ENCODE results near the gene PPP1R2C.

PPP1R2C gene

DNA sequence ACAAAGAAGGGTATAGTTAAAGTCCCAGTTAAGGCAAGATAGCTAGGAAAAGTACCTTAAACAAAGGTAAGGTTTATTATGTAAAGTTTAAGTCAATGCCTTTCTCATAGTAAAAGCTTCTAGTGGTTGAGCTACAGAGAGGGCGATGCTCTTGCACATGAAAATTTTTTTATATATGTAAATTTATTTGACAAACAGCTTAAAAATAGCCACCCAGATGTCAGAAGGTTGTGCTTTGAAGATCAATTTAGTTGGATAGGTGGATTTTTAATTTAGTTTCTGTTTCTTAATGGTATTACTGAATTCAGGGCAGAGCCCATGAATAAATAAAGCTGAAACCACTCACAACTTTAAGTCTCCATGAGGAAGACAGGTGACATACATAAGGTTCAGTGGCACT, 29.4 kb upstream of the PPP1R2C start:
- no peaks in the 10 kb centered on the region for H3K27me3 ChIP-seq (ENCODE audit: insufficient read depth, insufficient read length)
- DNase-seq (ENCODE audit: low read depth, low spot score), result no peak
- peaks cover 2% of the 10 kb centered on the region for H3K4me1 ChIP-seq (ENCODE audit: insufficient read depth, insufficient read length)
- H3K4me3 ChIP-seq (ENCODE audit: insufficient read length, low read depth), result no peak overlapping the region
- H3K9ac ChIP-seq (ENCODE audit: insufficient read length, low read depth), result no peak overlapping the region
- TF ChIP-seq YY1 (IDR thresholded peaks at IDR 0.05; ENCODE audit: insufficient read depth, insufficient read length) (no peak), ZNF274 (IDR thresholded peaks at IDR 0.05; ENCODE audit: low read depth, low read length) (no peak), SUZ12 (IDR thresholded peaks at IDR 0.05; ENCODE audit: extremely low read depth, insufficient read depth, insufficient read length) (no peak)
- no peaks in the 10 kb centered on the region for H3K36me3 ChIP-seq (ENCODE audit: insufficient read depth, insufficient read length, low read length)
- H3K9me3 ChIP-seq (ENCODE audit: insufficient read depth, low read length), result no peaks in the 10 kb centered on the region

DNA sequence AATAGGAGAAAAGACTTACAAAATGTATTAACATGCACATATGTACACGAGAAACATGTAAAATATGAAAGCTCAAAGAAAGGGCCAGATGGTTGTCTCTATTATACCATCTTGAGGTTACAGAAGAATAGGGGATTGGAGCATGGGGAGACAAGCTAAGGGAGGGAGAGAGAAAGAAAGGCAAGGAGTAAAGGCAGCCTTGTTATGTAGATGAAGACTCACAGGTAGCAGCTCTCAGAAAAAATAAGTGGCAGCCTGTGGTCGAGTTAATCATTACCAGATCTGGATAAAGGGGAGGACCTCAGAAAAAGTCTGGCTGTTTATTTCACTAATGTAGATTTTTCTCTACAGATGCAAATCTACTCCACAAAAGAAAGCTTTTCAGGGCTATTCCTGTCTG, 26.6 kb upstream of the PPP1R2C start:
- peak; percentile 58 for DNase-seq (ENCODE audit: low read depth, low spot score)
- Histone ChIP-seq H3K27me3 (ENCODE audit: insufficient read depth, insufficient read length) (no peaks in the 10 kb centered on the region), H3K36me3 (ENCODE audit: insufficient read depth, insufficient read length, low read length) (no peaks in the 10 kb centered on the region), H3K4me3 (ENCODE audit: insufficient read length, low read depth) (no peak overlapping the region), H3K9me3 (ENCODE audit: insufficient read depth, low read length) (no peaks in the 10 kb centered on the region), H3K9ac (ENCODE audit: insufficient read length, low read depth) (no peak overlapping the region), H3K4me1 (ENCODE audit: insufficient read depth, insufficient read length) (peaks cover 2% of the 10 kb centered on the region)
- TF ChIP-seq ZNF274 (IDR thresholded peaks at IDR 0.05; ENCODE audit: low read depth, low read length), result no peak
- TF ChIP-seq SUZ12 (IDR thresholded peaks at IDR 0.05; ENCODE audit: extremely low read depth, insufficient read depth, insufficient read length), result no peak
- no peak for TF ChIP-seq YY1 (IDR thresholded peaks at IDR 0.05; ENCODE audit: insufficient read depth, insufficient read length)

DNA sequence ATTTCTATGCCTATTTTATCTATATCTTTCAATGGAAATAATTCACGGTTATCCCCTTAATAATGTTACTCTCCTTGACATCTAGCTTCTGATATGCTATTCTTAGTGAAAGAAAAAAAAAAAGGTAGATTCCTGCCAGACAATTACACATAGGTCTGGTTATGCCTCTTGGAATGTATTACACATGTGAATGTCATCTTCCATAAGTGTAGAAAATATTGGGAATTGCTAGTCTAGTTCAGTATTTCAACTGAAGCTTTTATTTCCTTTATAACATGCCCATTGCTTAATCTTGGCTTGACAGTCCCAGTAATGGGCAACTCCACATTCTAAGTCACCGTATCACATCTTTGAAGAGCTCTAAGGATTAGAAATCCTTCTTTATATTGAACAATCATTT, 25.4 kb upstream of the PPP1R2C start:
- DNase-seq (ENCODE audit: low read depth, low spot score), result no peak
- Histone ChIP-seq H3K27me3 (ENCODE audit: insufficient read depth, insufficient read length) (no peaks in the 10 kb centered on the region), H3K4me1 (ENCODE audit: insufficient read depth, insufficient read length) (peaks cover 2% of the 10 kb centered on the region), H3K9ac (ENCODE audit: insufficient read length, low read depth) (no peak overlapping the region), H3K36me3 (ENCODE audit: insufficient read depth, insufficient read length, low read length) (no peaks in the 10 kb centered on the region), H3K4me3 (ENCODE audit: insufficient read length, low read depth) (no peak overlapping the region), H3K9me3 (ENCODE audit: insufficient read depth, low read length) (no peaks in the 10 kb centered on the region)
- TF ChIP-seq ZNF274 (IDR thresholded peaks at IDR 0.05; ENCODE audit: low read depth, low read length), result no peak
- no peak for TF ChIP-seq SUZ12 (IDR thresholded peaks at IDR 0.05; ENCODE audit: extremely low read depth, insufficient read depth, insufficient read length)
- TF ChIP-seq YY1 (IDR thresholded peaks at IDR 0.05; ENCODE audit: insufficient read depth, insufficient read length), result no peak

DNA sequence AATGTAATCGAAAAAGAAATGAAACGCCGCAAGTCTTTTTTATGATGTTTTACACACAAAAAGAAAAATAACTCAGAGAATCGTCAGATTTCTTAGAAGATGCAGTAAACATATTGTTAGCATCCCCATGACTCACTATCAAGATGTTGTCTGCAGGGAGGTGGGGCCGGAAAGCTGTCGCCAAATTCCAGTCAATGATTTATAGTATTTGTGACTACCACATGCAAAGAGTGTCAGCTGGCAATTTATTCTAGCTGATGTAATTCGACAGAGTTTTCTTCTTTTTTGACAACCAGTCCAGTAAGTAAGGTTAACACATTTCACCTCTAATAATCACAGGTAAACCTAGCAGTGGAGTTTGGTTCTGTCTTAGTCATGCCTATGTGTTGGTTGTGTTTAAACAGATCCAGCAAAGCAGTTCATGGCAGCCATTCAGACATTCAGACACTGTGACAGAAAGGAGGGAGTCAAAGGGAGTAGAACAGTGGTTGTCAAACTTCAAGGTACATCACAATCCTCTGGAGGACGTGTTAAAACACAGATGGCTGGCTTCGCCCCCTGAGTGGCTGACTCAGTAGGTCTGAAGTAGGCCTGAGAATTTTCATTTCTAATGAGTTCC, 19.8 kb upstream of the PPP1R2C start:
- peaks cover 8% of the 10 kb centered on the region; the same call in 1 of the 2 replicates for H3K9me3 ChIP-seq (ENCODE audit: insufficient read depth, low read length)
- H3K9ac ChIP-seq (ENCODE audit: insufficient read length, low read depth), result no peak overlapping the region
- H3K36me3 ChIP-seq (ENCODE audit: insufficient read depth, insufficient read length, low read length), result no peaks in the 10 kb centered on the region
- no peak overlapping the region for H3K4me3 ChIP-seq (ENCODE audit: insufficient read length, low read depth)
- no peaks in the 10 kb centered on the region for H3K27me3 ChIP-seq (ENCODE audit: insufficient read depth, insufficient read length)
- H3K4me1 ChIP-seq (ENCODE audit: insufficient read depth, insufficient read length), result no peaks in the 10 kb centered on the region
- TF ChIP-seq YY1 (IDR thresholded peaks at IDR 0.05; ENCODE audit: insufficient read depth, insufficient read length) (no peak), SUZ12 (IDR thresholded peaks at IDR 0.05; ENCODE audit: extremely low read depth, insufficient read depth, insufficient read length) (no peak), ZNF274 (IDR thresholded peaks at IDR 0.05; ENCODE audit: low read depth, low read length) (no peak)
- no peak for DNase-seq (ENCODE audit: low read depth, low spot score)

DNA sequence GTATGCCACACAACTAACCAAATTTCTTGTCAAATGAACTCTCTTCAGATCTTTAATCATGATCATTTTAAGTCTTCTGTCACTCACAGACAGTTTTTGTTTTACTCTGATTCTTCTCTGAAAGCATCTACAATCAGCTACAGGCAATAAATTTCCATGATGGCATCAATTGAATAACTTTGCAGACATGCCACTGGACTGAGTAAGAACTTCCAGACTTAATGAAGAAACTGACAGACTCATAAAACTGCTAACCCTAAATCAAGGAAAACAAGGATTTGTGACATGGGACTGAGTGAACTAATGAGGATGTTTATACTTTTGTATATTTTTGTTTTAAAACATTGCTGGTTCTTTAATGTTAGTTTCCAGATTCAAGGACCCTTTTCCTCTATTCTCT, 5.5 kb upstream of the PPP1R2C start:
- Histone ChIP-seq H3K36me3 (ENCODE audit: insufficient read depth, insufficient read length, low read length) (no peaks in the 10 kb centered on the region), H3K9ac (ENCODE audit: insufficient read length, low read depth) (no peak overlapping the region), H3K9me3 (ENCODE audit: insufficient read depth, low read length) (0 out of 2 replicates have a peak, but pooled peaks cover 1% of the 10 kb centered on the region), H3K4me3 (ENCODE audit: insufficient read length, low read depth) (no peak overlapping the region), H3K27me3 (ENCODE audit: insufficient read depth, insufficient read length) (no peaks in the 10 kb centered on the region), H3K4me1 (ENCODE audit: insufficient read depth, insufficient read length) (no peaks in the 10 kb centered on the region)
- no peak for DNase-seq (ENCODE audit: low read depth, low spot score)
- TF ChIP-seq ZNF274 (IDR thresholded peaks at IDR 0.05; ENCODE audit: low read depth, low read length), result no peak
- TF ChIP-seq SUZ12 (IDR thresholded peaks at IDR 0.05; ENCODE audit: extremely low read depth, insufficient read depth, insufficient read length), result no peak
- TF ChIP-seq YY1 (IDR thresholded peaks at IDR 0.05; ENCODE audit: insufficient read depth, insufficient read length), result no peak

DNA sequence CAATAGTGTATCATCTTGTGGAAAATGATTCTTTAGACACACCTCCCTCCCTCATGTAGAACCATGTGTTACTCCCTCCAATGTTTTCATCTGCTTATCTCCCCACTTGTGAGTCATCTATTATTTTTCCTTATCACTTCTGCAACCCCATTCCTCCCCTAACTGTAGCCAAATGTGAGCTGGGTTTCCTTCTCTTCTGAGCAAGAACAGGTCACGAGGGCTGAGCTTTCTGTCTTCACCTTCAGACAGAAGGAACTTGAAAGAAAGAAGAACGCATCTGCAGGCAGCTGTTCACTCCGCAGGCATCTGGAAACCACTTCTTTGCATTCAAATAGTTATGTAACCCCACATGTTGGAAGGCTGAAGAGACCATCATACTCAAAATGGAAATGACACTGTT, 1.8 kb downstream of the PPP1R2C start:
- Histone ChIP-seq H3K9ac (ENCODE audit: insufficient read length, low read depth) (no peak overlapping the region), H3K4me3 (ENCODE audit: insufficient read length, low read depth) (no peak overlapping the region), H3K9me3 (ENCODE audit: insufficient read depth, low read length) (0 out of 2 replicates have a peak, but pooled peaks cover 7% of the 10 kb centered on the region), H3K27me3 (ENCODE audit: insufficient read depth, insufficient read length) (no peaks in the 10 kb centered on the region), H3K4me1 (ENCODE audit: insufficient read depth, insufficient read length) (no peaks in the 10 kb centered on the region), H3K36me3 (ENCODE audit: insufficient read depth, insufficient read length, low read length) (no peaks in the 10 kb centered on the region)
- TF ChIP-seq ZNF274 (IDR thresholded peaks at IDR 0.05; ENCODE audit: low read depth, low read length) (no peak), SUZ12 (IDR thresholded peaks at IDR 0.05; ENCODE audit: extremely low read depth, insufficient read depth, insufficient read length) (no peak), YY1 (IDR thresholded peaks at IDR 0.05; ENCODE audit: insufficient read depth, insufficient read length) (no peak)
- no peak for DNase-seq (ENCODE audit: low read depth, low spot score)

DNA sequence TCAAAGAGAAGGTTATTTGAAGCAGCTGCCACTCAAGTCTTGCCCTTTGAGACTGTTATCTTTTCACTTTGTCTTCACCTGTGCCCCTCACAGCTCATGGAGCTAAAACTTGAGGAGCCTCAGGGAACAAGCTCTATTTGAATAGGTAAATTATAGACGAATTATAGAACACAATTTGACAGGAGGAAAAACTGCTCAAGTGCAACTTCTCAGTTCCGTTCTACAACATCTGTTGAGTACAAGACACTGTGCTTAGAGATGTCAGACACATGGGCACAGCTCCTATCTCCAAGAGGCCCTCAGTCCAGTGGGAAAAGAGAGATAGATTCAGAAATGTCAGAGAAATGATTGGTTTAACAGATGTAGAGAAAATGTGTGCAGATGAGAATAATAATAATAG, 5.1 kb downstream of the PPP1R2C start:
- Histone ChIP-seq H3K27me3 (ENCODE audit: insufficient read depth, insufficient read length) (no peaks in the 10 kb centered on the region), H3K9ac (ENCODE audit: insufficient read length, low read depth) (no peak overlapping the region), H3K9me3 (ENCODE audit: insufficient read depth, low read length) (peaks cover 11% of the 10 kb centered on the region; the same call in 1 of the 2 replicates), H3K4me3 (ENCODE audit: insufficient read length, low read depth) (no peak overlapping the region), H3K36me3 (ENCODE audit: insufficient read depth, insufficient read length, low read length) (no peaks in the 10 kb centered on the region), H3K4me1 (ENCODE audit: insufficient read depth, insufficient read length) (no peaks in the 10 kb centered on the region)
- DNase-seq (ENCODE audit: low read depth, low spot score), result no peak
- TF ChIP-seq ZNF274 (IDR thresholded peaks at IDR 0.05; ENCODE audit: low read depth, low read length), result no peak
- TF ChIP-seq SUZ12 (IDR thresholded peaks at IDR 0.05; ENCODE audit: extremely low read depth, insufficient read depth, insufficient read length), result no peak
- no peak for TF ChIP-seq YY1 (IDR thresholded peaks at IDR 0.05; ENCODE audit: insufficient read depth, insufficient read length)
